Activated effector memory CD4-positive, alpha-beta T cell treated with Interleukin-2 at 50 U/mL for 16 hours (primary cell): ENCODE results near the gene SPN.
"Not testable (repeated sequence)": the region's sequence is repeated elsewhere in the genome, so short reads cannot be mapped to it uniquely, and the experiment has no call there.

Experiments
- DNase-seq: peaks from one replicate; pipeline ENCODE4 v3.0.0-alpha.2; 2020

Gene SPN

DNA sequence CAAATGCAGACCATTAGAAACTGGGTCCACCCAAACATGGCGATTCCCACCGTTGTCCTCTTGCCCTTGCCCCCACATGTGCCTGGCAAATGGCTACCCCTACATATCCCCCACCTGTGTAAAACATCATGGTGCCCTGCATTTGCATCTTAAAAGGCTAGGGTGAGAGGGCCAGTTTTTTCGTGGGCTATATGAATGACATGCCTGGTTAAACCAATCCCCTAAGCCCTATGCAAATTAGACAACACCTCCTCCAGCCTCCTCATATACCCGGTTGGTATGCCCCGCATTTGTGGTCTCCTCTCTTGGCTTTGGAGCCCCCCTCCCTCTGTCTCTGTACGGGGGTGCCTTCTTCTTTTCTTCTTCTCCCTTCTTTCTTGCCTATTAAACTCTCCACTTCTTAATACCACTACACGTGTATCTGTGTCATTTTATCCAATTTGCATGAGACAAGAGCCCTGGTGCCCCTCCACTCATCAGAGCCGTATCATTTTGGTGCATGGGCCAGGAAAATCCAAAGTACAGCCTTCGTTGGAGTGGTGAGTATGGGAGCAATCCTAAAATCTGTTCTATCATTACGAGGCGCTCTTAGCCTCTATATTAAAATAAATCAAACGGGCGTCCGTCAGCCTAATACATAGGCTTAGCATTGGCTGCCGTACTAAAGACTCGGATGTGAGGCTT is 46.0 kb downstream of the SPN start:
- DNase-seq: no peak

DNA sequence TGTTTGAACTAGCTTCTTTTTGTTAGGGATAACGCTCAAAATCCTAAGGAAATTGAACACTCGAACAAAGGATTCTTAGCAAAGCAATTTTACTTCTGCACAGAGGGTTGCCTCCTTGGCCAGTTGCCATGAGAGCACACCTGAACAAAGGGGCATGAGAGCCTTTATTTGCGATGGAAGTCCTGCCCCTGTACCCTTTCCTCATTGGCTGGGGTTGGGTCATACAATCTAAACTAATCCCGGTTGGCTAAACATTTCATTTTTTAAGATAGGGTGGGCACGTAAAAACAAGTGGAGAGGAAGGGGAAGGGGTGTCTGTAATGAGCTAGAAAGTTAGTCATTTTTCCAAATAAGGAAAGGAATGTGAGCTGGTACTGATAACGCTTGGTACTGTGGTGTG is 46.6 kb downstream of the SPN start:
- not testable (repeated sequence) for DNase-seq

DNA sequence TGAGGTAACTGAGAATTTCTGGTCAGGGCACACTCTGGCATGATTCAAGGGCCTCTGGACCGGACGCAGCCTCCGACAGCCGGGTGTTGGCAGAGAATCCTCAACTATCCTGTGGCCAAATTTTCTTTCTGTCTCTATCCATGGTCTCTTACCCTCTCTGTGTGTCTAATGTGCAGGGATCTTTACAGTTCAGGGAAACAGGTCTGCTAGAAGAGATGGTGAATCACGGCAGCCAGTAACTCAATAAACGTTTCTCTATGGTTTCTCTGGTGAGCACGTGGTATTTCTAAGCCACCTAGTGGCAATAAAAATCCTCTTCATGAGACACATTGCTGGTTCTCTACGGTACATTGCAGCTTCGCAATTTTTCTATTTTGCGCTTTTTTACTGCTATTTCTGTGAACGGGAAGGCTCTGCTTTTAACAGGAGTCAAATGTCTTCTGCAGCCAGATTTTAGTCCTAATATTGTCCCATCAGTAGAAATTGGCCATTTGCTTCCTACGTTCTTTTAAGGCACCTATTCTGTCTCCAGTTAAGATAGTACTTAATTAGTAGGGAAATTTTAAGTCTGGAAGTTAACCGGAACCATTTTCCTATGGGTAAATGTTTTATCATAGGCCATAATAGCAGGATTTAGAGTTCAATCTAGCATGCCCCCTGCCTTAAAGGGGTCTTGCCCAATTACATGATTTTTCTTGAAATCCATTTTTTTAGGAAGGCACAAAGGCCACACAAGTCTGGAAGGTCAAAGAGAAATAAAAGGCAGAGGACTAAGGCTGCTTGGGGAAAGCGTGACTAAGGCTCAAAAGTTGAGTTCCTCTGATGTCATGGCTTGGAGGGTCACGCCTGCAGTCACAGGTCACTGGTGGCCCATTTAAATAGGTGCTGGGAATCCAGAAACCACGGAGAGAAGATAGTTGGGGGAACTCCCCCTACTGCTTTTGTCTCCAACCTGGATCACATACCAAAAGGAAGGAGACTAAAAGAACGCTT is 47.5 kb downstream of the SPN start:
- no peak for DNase-seq

DNA sequence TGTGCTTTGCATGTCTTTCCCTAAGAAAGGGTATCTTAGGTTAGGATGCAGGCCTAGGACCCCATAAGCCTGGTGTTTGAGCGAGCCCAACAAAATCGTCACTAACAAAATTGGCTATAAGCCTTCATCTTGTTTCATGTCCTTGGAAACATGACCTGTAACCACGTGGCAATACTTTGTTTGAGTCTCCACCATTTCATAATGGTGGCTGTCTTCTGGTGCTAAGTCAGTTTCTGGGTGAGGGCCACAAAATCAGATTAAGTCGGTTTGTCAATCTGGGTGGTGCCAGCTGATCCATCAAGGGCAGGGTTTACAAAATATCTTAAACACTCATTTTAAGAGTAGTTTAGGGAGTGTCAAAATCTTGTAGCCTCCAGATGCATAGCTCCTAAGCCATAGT is 49.8 kb downstream of the SPN start:
- no peak for DNase-seq

DNA sequence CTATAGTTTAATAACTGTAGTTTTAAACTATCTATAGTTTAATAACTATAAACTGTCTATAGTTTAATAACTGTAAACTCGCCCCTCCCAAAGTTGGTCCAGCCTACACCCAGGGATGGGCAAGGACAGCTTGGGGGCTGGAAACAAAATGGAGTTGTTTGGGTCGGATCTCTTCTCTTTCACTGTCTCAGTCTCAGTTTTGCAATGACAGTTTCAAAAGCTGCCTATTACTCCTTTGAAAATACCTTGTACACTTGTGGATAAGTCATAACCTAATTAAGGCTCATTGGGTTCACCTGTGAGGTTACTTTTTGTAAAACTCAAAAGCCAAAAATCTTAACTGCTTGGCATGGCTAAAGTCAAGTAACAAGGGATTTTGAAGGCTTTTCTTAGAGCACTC is 51.3 kb downstream of the SPN start:
- DNase-seq: no peak

DNA sequence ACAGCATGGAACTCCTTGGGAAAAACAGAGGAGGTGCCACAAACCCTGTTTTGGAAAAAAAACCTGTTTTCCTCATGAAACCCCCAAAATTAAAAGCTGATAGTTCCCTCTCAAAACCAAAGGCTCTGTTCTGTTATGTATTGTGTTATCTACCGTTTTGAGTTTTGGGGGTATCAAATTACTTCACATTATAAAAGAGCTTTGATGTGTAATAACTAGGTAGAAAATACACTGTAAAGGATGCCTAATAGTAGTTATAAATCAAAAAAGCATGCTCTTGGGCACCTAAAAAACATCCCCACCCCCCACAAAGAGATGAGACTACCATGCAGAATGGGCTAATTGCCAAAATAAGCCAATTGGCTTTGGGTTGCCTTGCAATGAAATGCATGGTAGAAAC is 51.9 kb downstream of the SPN start:
- DNase-seq: no peak

DNA sequence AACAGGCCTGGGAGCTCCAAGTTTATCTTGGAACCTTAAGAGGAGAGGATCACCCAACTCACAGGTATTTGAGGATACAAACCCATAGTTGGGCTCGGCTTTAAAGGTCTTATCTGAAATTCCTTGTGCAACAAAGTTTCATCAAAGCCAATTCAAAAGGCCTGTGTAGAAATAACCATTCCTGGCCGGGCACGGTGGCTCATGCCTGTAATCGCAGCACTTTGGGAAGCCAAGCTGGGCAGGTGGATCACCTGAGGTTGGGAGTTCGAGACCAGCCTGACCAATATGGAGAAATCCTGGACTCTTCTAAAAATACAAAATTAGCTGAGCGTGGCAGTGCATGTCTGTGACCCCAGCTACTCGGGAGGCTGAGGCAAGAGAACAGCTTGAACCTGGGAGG is 54.1 kb downstream of the SPN start:
- DNase-seq: no peak

DNA sequence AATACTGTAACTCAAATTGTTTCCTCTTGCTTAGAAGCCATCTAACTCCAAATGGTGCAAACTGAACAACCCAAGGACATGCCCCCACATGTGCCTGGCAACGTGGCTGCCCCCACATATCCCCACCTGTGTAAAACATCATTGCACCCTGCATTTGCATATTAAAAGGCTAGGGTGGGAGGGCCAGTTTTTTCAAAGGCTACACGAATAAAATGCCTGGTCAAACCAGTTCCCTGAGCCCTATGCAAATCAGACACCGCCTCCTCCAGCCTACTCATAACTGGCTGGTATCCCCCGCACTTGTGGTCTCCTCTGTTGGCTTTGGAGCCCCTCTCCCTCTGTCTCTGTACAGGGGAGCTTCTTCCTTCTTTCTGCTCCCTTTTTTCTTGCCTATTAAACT is 56.0 kb downstream of the SPN start:
- no peak for DNase-seq
